Ishikawa (cell line): Measurements from ENCODE around the gene FMN2.

ENCODE experiments used
- CEBPB ChIP-seq: IDR thresholded peaks from 2 replicates; pipeline ENCODE4 v1.6.1; 2012
- CREB1 ChIP-seq: IDR thresholded peaks from 2 replicates; pipeline ENCODE4 v1.6.1; 2012; ENCODE audit warnings: low read depth
- EGR1 ChIP-seq: IDR thresholded peaks from 2 replicates; pipeline ENCODE4 v1.6.1; 2012
- EP300 ChIP-seq: IDR thresholded peaks from 2 replicates; pipeline ENCODE4 v1.6.1; 2012; ENCODE audit warnings: borderline replicate concordance
- FOXM1 ChIP-seq: IDR thresholded peaks from 2 replicates; pipeline ENCODE4 v1.6.1; 2012; ENCODE audit warnings: low read depth, borderline replicate concordance
- MAX ChIP-seq: IDR thresholded peaks from 2 replicates; pipeline ENCODE4 v1.6.1; 2012
- NFIC ChIP-seq: IDR thresholded peaks from 2 replicates; pipeline ENCODE4 v1.6.1; 2012
- RAD21 ChIP-seq: IDR thresholded peaks from 2 replicates; pipeline ENCODE4 v1.6.1; 2012; ENCODE audit warnings: low read depth
- REST ChIP-seq: IDR thresholded peaks from 2 replicates; pipeline ENCODE4 v1.6.1; 2012; ENCODE audit warnings: low read depth, mild to moderate bottlenecking
- TAF1 ChIP-seq: IDR thresholded peaks from 2 replicates; pipeline ENCODE4 v1.6.1; 2012; ENCODE audit warnings: low read depth, mild to moderate bottlenecking
- TCF12 ChIP-seq: IDR thresholded peaks from 2 replicates; pipeline ENCODE4 v1.6.1; 2012; ENCODE audit warnings: low read depth
- TEAD4 ChIP-seq: IDR thresholded peaks from 2 replicates; pipeline ENCODE4 v1.6.1; 2012
- USF1 ChIP-seq: IDR thresholded peaks from 2 replicates; pipeline ENCODE4 v1.6.1; 2012
- YY1 ChIP-seq: IDR thresholded peaks from 2 replicates; pipeline ENCODE4 v1.6.1; 2012; ENCODE audit warnings: low read depth
- ZBTB7A ChIP-seq: IDR thresholded peaks from 2 replicates; pipeline ENCODE4 v1.6.1; 2012; ENCODE audit warnings: low read depth

The FMN2 gene

GRCh38 chr1:240280560-240281322 is 189.1 kb downstream of the FMN2 start:
- TF ChIP-seq NFIC = no peak
- TF ChIP-seq EP300 = no peak
- no peak for TF ChIP-seq RAD21
- TF ChIP-seq TEAD4 = no peak
- no peak for TF ChIP-seq YY1
- TF ChIP-seq REST = no peak
- no peak for TF ChIP-seq ZBTB7A
- no peak for TF ChIP-seq FOXM1

- TF ChIP-seq YY1 = no peak
- no peak for TF ChIP-seq TCF12
- no peak for TF ChIP-seq USF1
- TF ChIP-seq TEAD4 = no peak
- TF ChIP-seq ZBTB7A = no peak
- no peak for TF ChIP-seq REST
- no peak for TF ChIP-seq EP300
- TF ChIP-seq FOXM1 = no peak
- no peak for TF ChIP-seq NFIC
- TF ChIP-seq RAD21 = no peak
- no peak for TF ChIP-seq CREB1
- TF ChIP-seq EGR1 = no peak
- TF ChIP-seq CEBPB = no peak
- no peak for TF ChIP-seq TAF1
- TF ChIP-seq MAX = no peak
Observed at GRCh38 chr1:240282061-240282830, 190.6 kb downstream of the FMN2 start.

- no peak for TF ChIP-seq RAD21
- TF ChIP-seq MAX = no peak
- TF ChIP-seq CEBPB = no peak
- TF ChIP-seq CREB1 = no peak
- TF ChIP-seq EP300 = no peak
- no peak for TF ChIP-seq NFIC
- TF ChIP-seq TEAD4 = no peak
- TF ChIP-seq TAF1 = no peak
- no peak for TF ChIP-seq TCF12
- no peak for TF ChIP-seq YY1
- TF ChIP-seq USF1 = no peak
- no peak for TF ChIP-seq ZBTB7A
- no peak for TF ChIP-seq EGR1
- no peak for TF ChIP-seq FOXM1
- no peak for TF ChIP-seq REST
Observed at GRCh38 chr1:240284656-240285414, 193.2 kb downstream of the FMN2 start.
